K562 (cell line): ENCODE data around the gene TBC1D9. TPM values are rescaled to one million over a fixed set of nuclear protein-coding genes. Genes with fewer than 3 reads are reported as not detected.

Experiments used
- ATAC-seq: fragments of 200-7000 bp; cut with Tn5 transposase; 3 replicates; pipeline ENCODE4 v1.9.1; 2020; ENCODE audit warnings: moderate library complexity
- BruUV-seq: library from RNA; stranded (reverse); fragments of 400-500 nt; replicated peaks from 2 replicates; lab custom pipeline; 2021; lab: Mats Ljungman, UMichigan
- CTCF ChIA-PET: fragments of 300-600 bp; formaldehyde crosslinking; extraction: SDS; loops from one replicate; lab custom pipeline; 2021; ENCODE audit warnings: low intra/inter-chr PET ratio; lab: Yijun Ruan, JAX
- POLR2A ChIA-PET: fragments of 300-600, 350-650 bp; sonication (Branson Sonifier 250); formaldehyde crosslinking; extraction: SDS; loops from one replicate; lab custom pipeline; 2021; ENCODE audit warnings: antibody characterized with exemption, inconsistent platforms; lab: Yijun Ruan, JAX
- DNase-seq, 4 experiments: peaks; one replicate each; pipeline versions ENCODE4 v3.0.0 to v3.0.0-alpha.2; 2011 to 2018; ENCODE audit warnings: low spot score in 3 of 4, mixed read lengths in 3 of 4; ENCODE audit errors: extremely low read depth in 1 of 4
- FAIRE-seq: peaks from 2 replicates; lab custom pipeline; 2011; peaks lifted over from hg19 to GRCh38; lab: Jason Lieb, UNC
- H2AFZ ChIP-seq: 2 replicates; pipeline ENCODE4 v1.6.0; 2011; ENCODE audit warnings: low read depth, low read length, control low read depth, inconsistent platforms
- H3K27ac ChIP-seq: fragments of 200-600 bp; 3 replicates; pipeline ENCODE4 v1.8.0; 2011; ENCODE audit warnings: low read depth, mild to moderate bottlenecking, control low read depth, inconsistent platforms, low read length, moderate library complexity, mixed read lengths; ENCODE audit errors: extremely low read depth
- H3K27me3 ChIP-seq, 2 experiments: fragments of 300-600 bp in 1 of 2; 2 replicates in 1 of 2; 3 replicates in 1 of 2; pipeline versions ENCODE4 v1.6.0 to v1.8.0; 2011; ENCODE audit warnings: inconsistent platforms in 2 of 2, low read length in 2 of 2, mild to moderate bottlenecking in 1 of 2, mixed read lengths in 1 of 2, moderate library complexity in 1 of 2; ENCODE audit not compliant: control insufficient read depth in 2 of 2, insufficient read depth in 2 of 2
- H3K36me3 ChIP-seq: fragments of 300-600 bp; 3 replicates; pipeline ENCODE4 v1.8.0; 2011; ENCODE audit warnings: mild to moderate bottlenecking, low read length, inconsistent platforms; ENCODE audit not compliant: control insufficient read depth, insufficient read depth
- H3K4me1 ChIP-seq, 2 experiments: fragments of 200-600 bp in 1 of 2; replicated peaks in 1 of 2; 2 replicates in 1 of 2; 3 replicates in 1 of 2; pipeline versions ENCODE4 v1.5.1 to v1.8.0; 2011; ENCODE audit warnings: inconsistent platforms in 2 of 2, low read length in 2 of 2, mild to moderate bottlenecking in 1 of 2, mixed read lengths in 1 of 2, moderate library complexity in 1 of 2; ENCODE audit not compliant: control insufficient read depth in 2 of 2, insufficient read depth in 2 of 2
- H3K4me2 ChIP-seq: 2 replicates; pipeline ENCODE4 v1.6.1; 2011; ENCODE audit warnings: low read length, control low read depth, inconsistent platforms, mixed read lengths; ENCODE audit not compliant: insufficient read depth
- H3K4me3 ChIP-seq: fragments of 200-600 bp; sonication (generic), shearing (Covaris generic); 2 replicates; pipeline ENCODE4 v1.5.1; 2016; ENCODE audit warnings: control low read depth, inconsistent platforms
- H3K79me2 ChIP-seq: fragments of 200-600 bp; 3 replicates; pipeline ENCODE4 v1.8.0; 2011; ENCODE audit warnings: low read length, inconsistent platforms; ENCODE audit not compliant: control insufficient read depth, insufficient read depth
- H3K9ac ChIP-seq, 2 experiments: 2 replicates each; pipeline versions ENCODE4 v1.6.0 to v1.6.1; 2011; ENCODE audit warnings: low read depth in 2 of 2, low read length in 2 of 2, control low read depth in 1 of 2, inconsistent platforms in 1 of 2, mild to moderate bottlenecking in 1 of 2, mixed read lengths in 1 of 2; ENCODE audit not compliant: insufficient read depth in 1 of 2
- H3K9me1 ChIP-seq: one replicate; pipeline ENCODE4 v1.6.0; 2011; ENCODE audit warnings: inconsistent platforms, mild to moderate bottlenecking, low read length, moderate library complexity; ENCODE audit not compliant: control insufficient read depth, insufficient read depth
- H3K9me3 ChIP-seq: replicated peaks from 2 replicates; pipeline ENCODE4 v1.5.1; 2011; ENCODE audit warnings: low read depth, low read length, inconsistent platforms; ENCODE audit not compliant: control insufficient read depth, insufficient read depth
- H4K20me1 ChIP-seq: replicated peaks from 2 replicates; pipeline ENCODE4 v1.6.1; 2011; ENCODE audit warnings: low read length, inconsistent platforms, mixed read lengths; ENCODE audit not compliant: control insufficient read depth, insufficient read depth
- CHD1 ChIP-seq: fragments of 200-600 bp; sonication (generic); IDR thresholded peaks from one replicate; pipeline ENCODE4 v1.6.1; 2012; ENCODE audit warnings: mild to moderate bottlenecking, moderate library complexity, low read length, inconsistent platforms
- ETV5 ChIP-seq: sonication (generic); formaldehyde crosslinking; IDR thresholded peaks from 2 replicates; pipeline ENCODE4 v1.4.0; 2020; ENCODE audit warnings: low read depth, mild to moderate bottlenecking, missing genetic modification reagents
- HMG20A ChIP-seq: fragments of 450-650 bp; formaldehyde crosslinking; conservative IDR thresholded peaks from 2 replicates; pipeline ENCODE4 v1.4.0; 2020; ENCODE audit warnings: mild to moderate bottlenecking, mixed read lengths
- NCOA4 ChIP-seq: fragments of 450-650 bp; IDR thresholded peaks from 2 replicates; pipeline ENCODE4 v1.6.1; 2018; ENCODE audit warnings: mild to moderate bottlenecking; ENCODE audit not compliant: partially characterized antibody
- PTBP1 ChIP-seq: fragments of 200-400 bp; formaldehyde crosslinking; IDR thresholded peaks from 2 replicates; pipeline ENCODE4 v1.6.1; 2017; ENCODE audit warnings: low read depth, low read length
- ZNF586 ChIP-seq: fragments of 450-650 bp; formaldehyde crosslinking; conservative IDR thresholded peaks from 2 replicates; pipeline ENCODE4 v1.4.0; 2020; ENCODE audit warnings: mild to moderate bottlenecking, moderate library complexity
- WGBS: fragments of 100-300 bp; shearing (Covaris generic); methylation state at CpG from one replicate; pipeline ENCODE4 v1.1.6; 2016; ENCODE audit warnings: low coverage, mixed read lengths; ENCODE audit not compliant: insufficient coverage; ENCODE audit errors: missing lambda C conversion rate; 5-methylcytosine and 5-hydroxymethylcytosine counted together
- in situ Hi-C: fragments of 300-500 bp; cut with MboI; formaldehyde crosslinking; loops from 4 replicates; pipeline ENCODE4 v1.15.0; 2018; ENCODE audit warnings: inconsistent platforms, mixed read lengths
- intact Hi-C: fragments of 100-400 bp; cut with micrococcal nuclease; formaldehyde crosslinking; loops from 2 replicates; pipeline ENCODE4 v1.14.2; 2022
- polyA plus RNA-seq, 8 experiments: library from polyadenylated mRNA; depleted of rRNA in 4 of 8; stranded (reverse) in 5 of 8; unstranded in 3 of 8; fragments of >200 nt; fragmentation: Nextera tagmentation in 2 of 8; fragmentation: Illumina TruSeq in 1 of 8; extraction: Ambion mirVana in 2 of 8; extraction: Trizol in 1 of 8; gene quantifications; 2 replicates each; pipeline versions ENCODE4 v1.2.1 to v1.2.3, GENCODE V29; 2011 to 2014; ENCODE audit warnings: inconsistent platforms in 1 of 8, missing spikeins in 1 of 8
- total RNA-seq, 7 experiments: library from RNA; depleted of rRNA in 6 of 7; stranded (reverse); fragments of >200 nt in 6 of 7; fragmentation: Illumina TruSeq in 2 of 7; extraction: Trizol in 2 of 7; gene quantifications; 2 replicates each; pipeline versions ENCODE4 v1.2.1 to v1.2.3, GENCODE V29; 2011 to 2021; ENCODE audit warnings: low replicate concordance in 1 of 7
- TF ChIP-seq, protein P1 (sequence below): sonication (generic); formaldehyde crosslinking; IDR thresholded peaks from 2 replicates; pipeline ENCODE4 v1.8.0; 2023; ENCODE audit warnings: mild to moderate bottlenecking, missing genetic modification reagents

TBC1D9 gene
- total and polyA plus RNA-seq, 9 of the 15 experiments (the other 6 are each of a cell fraction or from before 2014, with no cell fraction given), result 0.13 TPM; not detected in 8

DNA sequence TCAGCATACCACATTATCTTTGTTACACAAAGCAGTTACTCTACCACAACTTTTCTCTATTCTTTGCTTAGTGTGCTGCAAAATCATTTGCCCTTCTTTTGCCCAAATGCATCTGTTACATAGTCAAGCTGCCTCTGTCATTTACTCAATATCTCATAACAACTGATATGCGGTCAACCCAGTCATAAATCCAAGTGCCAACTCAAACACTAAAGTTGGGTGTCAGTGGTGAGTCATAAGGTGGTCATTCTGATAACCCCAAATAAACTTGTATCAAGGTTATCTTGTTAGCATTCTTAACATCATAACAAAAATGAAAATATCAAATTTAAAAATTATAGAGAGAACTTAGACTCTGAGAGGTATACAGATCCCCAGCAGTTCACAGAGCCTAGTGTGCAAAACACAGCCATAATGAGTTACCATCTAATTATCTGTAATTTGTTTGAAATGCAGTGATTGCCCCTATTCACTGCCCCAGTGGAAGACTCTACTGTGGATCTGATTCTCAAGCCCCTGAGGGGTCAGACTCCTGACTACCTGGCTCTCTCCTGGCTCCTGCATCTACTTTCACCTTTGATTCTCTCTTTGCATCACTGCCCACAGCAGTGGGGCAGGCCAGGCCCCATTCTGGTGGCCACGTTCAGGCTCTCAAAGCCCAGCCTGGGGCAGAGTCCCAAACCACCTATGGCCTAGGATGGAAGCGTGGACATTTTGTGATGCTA lies 29.2 kb downstream of the TBC1D9 start:
- Histone ChIP-seq H3K9ac (no peak overlapping the region), H3K9me1 (no peaks in the 10 kb centered on the region), H3K36me3 (no peaks in the 10 kb centered on the region), H3K27ac (no peak overlapping the region), H3K79me2 (no peaks in the 10 kb centered on the region), H3K4me2 (no peak overlapping the region), H4K20me1 (no peaks in the 10 kb centered on the region), H3K9me3 (no peaks in the 10 kb centered on the region), H3K27me3 (no peaks in the 10 kb centered on the region; a peak in 1 of 5 replicates), H3K4me1 (no peaks in the 10 kb centered on the region), H3K4me3 (no peak overlapping the region), H2AFZ (no peak overlapping the region)
- DNase-seq (no peak), ATAC-seq (no peak), FAIRE-seq (no peak)
- in situ Hi-C loops (no loop called here), intact Hi-C loops (no loop called here)
- ChIA-PET CTCF (no interaction called here), POLR2A (no interaction called here)
- WGBS, result 6% methylated on average over 3 of the region's 3 CpGs
- TF ChIP-seq, protein P1, sequence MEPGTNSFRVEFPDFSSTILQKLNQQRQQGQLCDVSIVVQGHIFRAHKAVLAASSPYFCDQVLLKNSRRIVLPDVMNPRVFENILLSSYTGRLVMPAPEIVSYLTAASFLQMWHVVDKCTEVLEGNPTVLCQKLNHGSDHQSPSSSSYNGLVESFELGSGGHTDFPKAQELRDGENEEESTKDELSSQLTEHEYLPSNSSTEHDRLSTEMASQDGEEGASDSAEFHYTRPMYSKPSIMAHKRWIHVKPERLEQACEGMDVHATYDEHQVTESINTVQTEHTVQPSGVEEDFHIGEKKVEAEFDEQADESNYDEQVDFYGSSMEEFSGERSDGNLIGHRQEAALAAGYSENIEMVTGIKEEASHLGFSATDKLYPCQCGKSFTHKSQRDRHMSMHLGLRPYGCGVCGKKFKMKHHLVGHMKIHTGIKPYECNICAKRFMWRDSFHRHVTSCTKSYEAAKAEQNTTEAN (CRISPR knock-in tag), result no peak
- TF ChIP-seq NCOA4, result no peak
- no peak for TF ChIP-seq HMG20A (CRISPR knock-in tag)
- TF ChIP-seq CHD1, result no peak
- TF ChIP-seq ZNF586 (CRISPR knock-in tag), result no peak
- TF ChIP-seq ETV5, result no peak
- TF ChIP-seq PTBP1, result no peak
- no TSS peak for BruUV-seq
